Glutamatergic neuron (in vitro differentiated cells): ENCODE measurements around the gene PGRMC1. TPM values are rescaled to one million over a fixed set of nuclear protein-coding genes. Genes with fewer than 3 reads are reported as not detected.
A peak's percentile ranks its signal among the peaks of the same experiment; 100 is the strongest.
"Not testable (repeated sequence)": the region's sequence is repeated elsewhere in the genome, so short reads cannot be mapped to it uniquely, and the experiment has no call there.

ENCODE experiments used
- DNase-seq: peaks from one replicate; pipeline ENCODE4 v3.0.0; 2022
- H3K27ac Mint-ChIP-seq: one replicate; pipeline ENCODE4 v1.8.0; 2020; ENCODE audit warnings: mild to moderate bottlenecking, mixed read lengths, inconsistent platforms; ENCODE audit not compliant: unreplicated experiment
- H3K27me3 Mint-ChIP-seq: one replicate; pipeline ENCODE4 v1.8.0; 2020; ENCODE audit warnings: mild to moderate bottlenecking, moderate library complexity, mixed read lengths, inconsistent platforms; ENCODE audit not compliant: unreplicated experiment
- H3K36me3 Mint-ChIP-seq: one replicate; pipeline ENCODE4 v1.8.0; 2020; ENCODE audit warnings: mild to moderate bottlenecking, mixed read lengths, inconsistent platforms; ENCODE audit not compliant: unreplicated experiment
- H3K4me1 Mint-ChIP-seq: one replicate; pipeline ENCODE4 v1.8.0; 2020; ENCODE audit warnings: mild to moderate bottlenecking, low read depth, mixed read lengths, inconsistent platforms; ENCODE audit not compliant: unreplicated experiment
- H3K4me3 Mint-ChIP-seq: one replicate; pipeline ENCODE4 v1.8.0; 2020; ENCODE audit warnings: mild to moderate bottlenecking, mixed read lengths, inconsistent platforms; ENCODE audit not compliant: unreplicated experiment
- H3K9me3 Mint-ChIP-seq: one replicate; pipeline ENCODE4 v1.8.0; 2020; ENCODE audit warnings: mild to moderate bottlenecking, moderate library complexity, mixed read lengths, inconsistent platforms; ENCODE audit not compliant: unreplicated experiment
- total RNA-seq: library from RNA; stranded (reverse); fragmentation: NEBNext Ultra II Directional; extraction: Animal tissue kit (Norgen Biotek cat#: 25700); gene quantifications from one replicate; pipeline ENCODE4 v1.2.1, GENCODE V29; 2021; ENCODE audit not compliant: unreplicated experiment
- TF ChIP-seq, protein P1 (sequence below): fragments of 200-600 bp; sonication (generic); IDR thresholded peaks from one replicate; pipeline ENCODE4 v1.5.0; 2021; ENCODE audit not compliant: partially characterized antibody, unreplicated experiment

Gene PGRMC1
- total RNA-seq, 1 donor from 2014 or later = 239 TPM

DNA sequence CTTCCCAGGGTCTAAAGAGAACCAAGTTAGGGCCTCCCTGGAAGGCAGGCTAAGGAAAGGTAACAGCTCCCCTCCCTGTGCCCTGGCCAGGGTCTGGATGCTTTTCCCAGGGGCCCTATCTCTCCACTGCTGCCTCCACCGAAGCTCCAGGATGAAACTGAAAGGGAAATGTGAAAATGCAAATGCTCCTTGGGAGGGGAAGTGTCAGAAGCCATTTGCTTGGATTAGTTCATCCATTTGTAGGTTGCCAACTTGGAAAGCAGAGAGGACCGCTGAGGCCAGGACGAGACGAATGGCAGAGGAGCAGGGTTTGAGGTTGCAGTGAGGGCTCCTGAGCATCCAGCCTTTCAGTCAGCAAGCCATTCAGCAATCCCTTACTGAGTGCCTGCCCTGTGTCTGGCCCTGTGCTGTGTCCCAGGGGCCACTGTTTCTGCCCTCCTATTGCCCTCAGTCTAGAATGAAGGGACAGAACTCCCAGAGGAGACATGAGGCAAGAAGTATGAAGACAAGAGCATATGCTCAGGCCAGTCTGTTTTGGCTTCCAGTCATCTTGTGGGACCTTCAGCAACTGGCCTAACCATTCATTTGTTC, 45.9 kb upstream of the PGRMC1 start:
- no peak for DNase-seq
- Mint-ChIP-seq H3K36me3 (no peaks in the 10 kb centered on the region), H3K4me3 (no peak overlapping the region), H3K27ac (peak overlapping the region; percentile 97), H3K4me1 (peaks cover 26% of the 10 kb centered on the region), H3K9me3 (no peaks in the 10 kb centered on the region), H3K27me3 (peaks cover 6% of the 10 kb centered on the region)
- TF ChIP-seq, protein P1, sequence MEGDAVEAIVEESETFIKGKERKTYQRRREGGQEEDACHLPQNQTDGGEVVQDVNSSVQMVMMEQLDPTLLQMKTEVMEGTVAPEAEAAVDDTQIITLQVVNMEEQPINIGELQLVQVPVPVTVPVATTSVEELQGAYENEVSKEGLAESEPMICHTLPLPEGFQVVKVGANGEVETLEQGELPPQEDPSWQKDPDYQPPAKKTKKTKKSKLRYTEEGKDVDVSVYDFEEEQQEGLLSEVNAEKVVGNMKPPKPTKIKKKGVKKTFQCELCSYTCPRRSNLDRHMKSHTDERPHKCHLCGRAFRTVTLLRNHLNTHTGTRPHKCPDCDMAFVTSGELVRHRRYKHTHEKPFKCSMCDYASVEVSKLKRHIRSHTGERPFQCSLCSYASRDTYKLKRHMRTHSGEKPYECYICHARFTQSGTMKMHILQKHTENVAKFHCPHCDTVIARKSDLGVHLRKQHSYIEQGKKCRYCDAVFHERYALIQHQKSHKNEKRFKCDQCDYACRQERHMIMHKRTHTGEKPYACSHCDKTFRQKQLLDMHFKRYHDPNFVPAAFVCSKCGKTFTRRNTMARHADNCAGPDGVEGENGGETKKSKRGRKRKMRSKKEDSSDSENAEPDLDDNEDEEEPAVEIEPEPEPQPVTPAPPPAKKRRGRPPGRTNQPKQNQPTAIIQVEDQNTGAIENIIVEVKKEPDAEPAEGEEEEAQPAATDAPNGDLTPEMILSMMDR = no peak

DNA sequence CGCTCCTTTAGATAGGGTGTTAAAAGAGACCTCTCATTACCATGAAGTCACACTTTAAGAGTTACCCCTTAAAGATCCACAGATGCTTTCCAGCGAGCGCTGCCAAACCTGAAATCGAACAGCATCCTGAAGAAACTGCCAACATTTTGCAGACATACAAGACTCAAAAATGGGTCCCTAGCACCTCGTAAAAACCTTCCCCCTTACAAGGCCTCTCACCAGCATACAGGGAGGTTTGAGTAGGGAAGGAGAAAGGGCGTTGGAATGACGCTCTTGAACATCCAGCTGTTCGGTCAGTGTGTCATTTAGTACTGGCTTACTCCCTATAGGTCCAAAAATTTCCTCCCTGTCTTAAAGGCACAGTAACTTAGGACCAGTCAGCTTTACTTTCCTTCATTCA, 45.3 kb upstream of the PGRMC1 start:
- no peak for DNase-seq
- H3K27me3 Mint-ChIP-seq = peaks cover 6% of the 10 kb centered on the region
- no peaks in the 10 kb centered on the region for H3K9me3 Mint-ChIP-seq
- H3K4me1 Mint-ChIP-seq = peaks cover 26% of the 10 kb centered on the region
- H3K27ac Mint-ChIP-seq = peak overlapping the region; percentile 97
- no peak overlapping the region for H3K4me3 Mint-ChIP-seq
- TF ChIP-seq, protein P1 = no peak
- H3K36me3 Mint-ChIP-seq = no peaks in the 10 kb centered on the region

DNA sequence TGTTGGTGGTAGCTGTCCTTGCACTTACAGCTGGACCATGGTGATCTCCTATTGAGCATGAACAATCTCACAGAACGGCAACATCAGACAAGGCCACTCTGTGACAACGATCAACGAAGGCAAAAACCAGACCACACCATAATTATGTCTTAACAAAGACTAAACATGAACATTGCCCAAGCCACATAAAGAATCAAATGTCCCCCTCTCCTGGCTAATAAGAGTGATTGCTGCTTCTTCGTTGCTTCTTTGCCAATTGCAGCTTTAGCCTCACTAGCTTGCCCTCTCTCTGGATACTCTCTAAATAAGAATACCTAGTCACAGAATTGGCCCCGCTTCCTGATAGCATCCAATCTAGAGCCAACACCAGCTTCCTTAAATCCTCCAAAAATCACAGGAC, 41.5 kb upstream of the PGRMC1 start:
- no peak for DNase-seq
- no peak overlapping the region for H3K4me3 Mint-ChIP-seq
- TF ChIP-seq, protein P1 = no peak
- no peak overlapping the region for H3K27ac Mint-ChIP-seq
- H3K36me3 Mint-ChIP-seq = no peaks in the 10 kb centered on the region
- peaks cover 10% of the 10 kb centered on the region for H3K4me1 Mint-ChIP-seq
- no peaks in the 10 kb centered on the region for H3K9me3 Mint-ChIP-seq
- H3K27me3 Mint-ChIP-seq = peaks cover 3% of the 10 kb centered on the region

DNA sequence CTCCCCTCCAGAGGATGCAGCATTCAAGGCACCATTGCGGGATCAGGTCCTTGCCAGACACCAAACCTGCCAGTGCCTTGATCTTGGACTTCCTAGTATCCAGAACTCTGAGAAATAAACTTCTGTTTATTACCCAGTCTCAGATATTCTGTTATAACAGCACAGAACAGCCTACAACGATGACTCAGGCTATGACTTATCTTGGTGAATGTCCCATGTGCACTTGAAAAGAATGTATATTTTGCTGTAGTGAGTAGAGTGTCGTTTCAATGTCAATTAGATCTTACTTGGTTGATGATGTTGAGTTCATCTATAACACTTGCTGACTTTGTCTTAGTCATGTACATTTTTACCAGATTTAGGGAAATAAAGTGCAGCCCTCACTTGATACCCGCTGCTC, 34.5 kb upstream of the PGRMC1 start:
- Mint-ChIP-seq H3K27ac (no peak overlapping the region), H3K4me1 (peaks cover 12% of the 10 kb centered on the region), H3K9me3 (no peaks in the 10 kb centered on the region)

DNA sequence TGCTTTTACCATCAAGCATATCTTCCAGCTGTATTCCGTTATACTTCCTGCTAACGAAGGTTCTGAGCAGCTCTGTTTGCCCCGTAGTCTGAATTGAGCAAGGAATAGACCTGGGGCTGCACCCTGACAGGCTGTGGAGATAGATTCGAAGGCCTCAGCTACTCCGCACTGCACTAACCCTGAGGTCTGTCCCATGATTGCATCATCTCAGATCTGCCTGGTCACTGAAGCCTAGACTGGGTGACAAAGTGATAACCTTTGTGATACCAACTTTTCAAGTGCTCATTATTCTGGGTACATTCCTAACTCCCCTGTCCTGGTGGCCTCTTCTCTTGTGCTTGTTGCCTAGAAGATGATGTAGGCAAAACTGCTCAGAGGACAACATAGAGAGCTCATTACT, 29.9 kb upstream of the PGRMC1 start:
- TF ChIP-seq, protein P1 = no peak
- no peaks in the 10 kb centered on the region for H3K9me3 Mint-ChIP-seq

More for the DNA sequence above, 34.5 kb upstream of the PGRMC1 start:
- TF ChIP-seq, protein P1 = no peak
- DNase-seq = no peak
- Mint-ChIP-seq H3K4me3 (no peak overlapping the region), H3K27me3 (no peaks in the 10 kb centered on the region), H3K36me3 (no peaks in the 10 kb centered on the region)

DNA sequence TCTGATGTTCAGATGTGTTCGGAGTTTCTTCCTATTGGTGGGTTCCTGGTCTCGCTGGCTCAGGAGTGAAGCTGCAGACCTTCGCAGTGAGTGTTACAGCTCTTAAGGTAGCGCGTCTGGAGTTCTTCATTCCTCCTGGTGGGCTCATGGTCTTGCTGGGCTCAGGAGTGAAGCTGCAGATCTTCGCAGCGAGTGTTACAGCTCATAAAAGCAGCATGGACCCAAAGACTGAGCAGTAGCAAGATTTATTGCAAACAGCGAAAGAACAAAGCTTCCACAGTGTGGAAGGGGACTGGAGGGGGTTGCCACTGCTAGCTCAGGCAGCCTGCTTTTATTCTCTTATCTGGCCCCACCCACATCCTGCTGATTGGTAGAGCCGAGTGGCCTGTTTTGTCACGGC, 28.6 kb upstream of the PGRMC1 start:
- H3K9me3 Mint-ChIP-seq = not testable (repeated sequence)

More for the DNA sequence above, 29.9 kb upstream of the PGRMC1 start:
- no peak for DNase-seq
- H3K27ac Mint-ChIP-seq = no peak overlapping the region
- no peaks in the 10 kb centered on the region for H3K36me3 Mint-ChIP-seq
- no peak overlapping the region for H3K4me3 Mint-ChIP-seq
- no peaks in the 10 kb centered on the region for H3K27me3 Mint-ChIP-seq
- H3K4me1 Mint-ChIP-seq = peaks cover 12% of the 10 kb centered on the region

More for the DNA sequence above, 28.6 kb upstream of the PGRMC1 start:
- not testable (repeated sequence) for DNase-seq, H3K4me3 Mint-ChIP-seq, H3K27ac Mint-ChIP-seq, H3K36me3 Mint-ChIP-seq, H3K27me3 Mint-ChIP-seq
- peaks cover 12% of the 10 kb centered on the region for H3K4me1 Mint-ChIP-seq
